Esophagus (tissue), 2 donors: ENCODE results near the gene GZMA. TPM values are rescaled to one million over a fixed set of nuclear protein-coding genes. Genes with fewer than 3 reads are reported as not detected.
"Not testable (repeated sequence)": the region's sequence is repeated elsewhere in the genome, so short reads cannot be mapped to it uniquely, and the experiment has no call there.

Experiments used
- H3K27ac ChIP-seq, 2 donors: one replicate each; pipeline ENCODE4 v1.5.1; 2013; ENCODE audit warnings: low read depth in 2 of 2, mild to moderate bottlenecking in 2 of 2, inconsistent platforms in 1 of 2, low read length in 1 of 2, moderate library complexity in 1 of 2
- H3K27me3 ChIP-seq, 2 donors: one replicate each; pipeline ENCODE4 v1.6.1; 2013; ENCODE audit warnings: low read length in 2 of 2, control low read depth in 1 of 2, mild to moderate bottlenecking in 1 of 2; ENCODE audit not compliant: insufficient read depth in 2 of 2, control insufficient read depth in 1 of 2
- H3K36me3 ChIP-seq, 2 donors: one replicate each; pipeline ENCODE4 v1.6.1; 2013; ENCODE audit warnings: low read length in 1 of 2; ENCODE audit not compliant: control insufficient read depth in 2 of 2, insufficient read depth in 2 of 2
- H3K4me1 ChIP-seq, 2 donors: one replicate each; pipeline ENCODE4 v1.6.1; 2013; ENCODE audit warnings: low read length in 1 of 2; ENCODE audit not compliant: control insufficient read depth in 2 of 2, insufficient read depth in 2 of 2
- H3K4me3 ChIP-seq, 2 donors: one replicate each; pipeline ENCODE4 v1.5.1; 2013; ENCODE audit warnings: low read length in 2 of 2, mild to moderate bottlenecking in 2 of 2, low read depth in 1 of 2, moderate library complexity in 1 of 2
- H3K9me3 ChIP-seq, 2 donors: one replicate each; pipeline ENCODE4 v1.6.1; 2013; ENCODE audit warnings: mild to moderate bottlenecking in 2 of 2, low read depth in 1 of 2, low read length in 1 of 2, moderate library complexity in 1 of 2; ENCODE audit not compliant: control insufficient read depth in 2 of 2, insufficient read depth in 1 of 2
- WGBS, 2 donors: extraction: QIAGEN DNeasy Blood & Tissue Kit; methylation state at CpG; one replicate each; pipeline ENCODE4 v1.1.7; 2013; 5-methylcytosine and 5-hydroxymethylcytosine counted together
- polyA plus RNA-seq, 2 donors: library from polyadenylated mRNA; stranded (reverse); fragments of 200-250 nt; gene quantifications; one replicate each; pipeline ENCODE4 v1.2.3, GENCODE V29; 2013
- donor health status: healthy with polysubstance abuse.
- donor health status: Bipolar disorder and iron deficiency.

GZMA gene
- polyA plus RNA-seq, 2 donors: 2.5 to 2.8 TPM

GRCh38 chr5:55104946-55105701 lies 2.7 kb downstream of the GZMA start:
- no peak overlapping the region for H3K4me3 ChIP-seq
- H3K27me3 ChIP-seq: no peaks in the 10 kb centered on the region
- no peak overlapping the region for H3K27ac ChIP-seq
- 77 to 79% methylated on average over 5 of the region's 5 CpGs for WGBS, 2 donors
- H3K9me3 ChIP-seq: no peaks in the 10 kb centered on the region
- no peaks in the 10 kb centered on the region for H3K36me3 ChIP-seq
- no peaks in the 10 kb centered on the region for H3K4me1 ChIP-seq

DNA sequence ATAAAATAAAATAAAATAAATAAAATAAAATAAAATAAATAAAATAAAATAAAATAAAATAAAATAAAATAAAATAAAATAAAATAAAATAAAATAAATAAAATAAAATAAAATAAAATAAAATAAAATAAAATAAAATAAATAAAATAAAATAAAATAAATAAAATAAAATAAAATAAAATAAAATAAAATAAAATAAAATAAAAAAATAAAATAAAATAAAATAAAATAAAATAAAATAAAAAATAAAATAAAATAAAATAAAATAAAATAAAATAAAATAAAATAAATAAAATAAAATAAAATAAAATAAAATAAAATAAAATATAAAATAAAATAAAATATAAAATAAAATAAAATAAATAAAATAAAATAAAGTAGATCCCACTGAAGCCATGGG lies 3.5 kb downstream of the GZMA start:
- not testable (repeated sequence) for H3K27ac ChIP-seq, H3K4me3 ChIP-seq, H3K9me3 ChIP-seq, H3K36me3 ChIP-seq, H3K4me1 ChIP-seq, H3K27me3 ChIP-seq

DNA sequence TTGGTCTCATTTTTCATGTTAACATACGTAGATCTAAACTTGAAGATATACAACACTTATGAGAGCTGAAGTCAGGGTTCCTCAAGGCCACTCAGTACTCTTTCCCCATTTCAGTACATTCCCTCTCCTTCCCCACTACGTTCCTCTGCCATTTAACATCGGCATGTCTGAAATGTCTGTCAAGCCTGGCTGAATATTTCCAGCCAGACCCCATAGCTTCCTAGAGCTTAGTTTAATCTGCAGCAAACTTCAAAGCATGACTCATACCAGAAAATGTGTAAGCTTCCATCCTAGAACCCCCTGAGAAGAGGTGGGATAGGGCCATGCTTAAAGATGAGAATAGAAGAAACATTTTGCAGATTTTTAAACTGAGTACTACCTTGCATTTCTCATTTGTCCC lies 6.2 kb downstream of the GZMA start:
- Histone ChIP-seq H3K27ac (no peak overlapping the region), H3K4me1 (no peaks in the 10 kb centered on the region), H3K36me3 (no peaks in the 10 kb centered on the region), H3K4me3 (no peak overlapping the region), H3K9me3 (no peaks in the 10 kb centered on the region), H3K27me3 (no peaks in the 10 kb centered on the region)
- 71 to 72% methylated on average over 3 of the region's 3 CpGs for WGBS, 2 donors

GRCh38 chr5:55110217-55110616 lies 7.8 kb downstream of the GZMA start:
- no peak overlapping the region for H3K4me3 ChIP-seq
- no peaks in the 10 kb centered on the region for H3K9me3 ChIP-seq
- no peak overlapping the region for H3K27ac ChIP-seq
- H3K27me3 ChIP-seq: no peaks in the 10 kb centered on the region
- H3K4me1 ChIP-seq: no peaks in the 10 kb centered on the region
- H3K36me3 ChIP-seq: no peaks in the 10 kb centered on the region
- WGBS, 2 donors: 58 to 69% methylated on average over 2 of the region's 2 CpGs

GRCh38 chr5:55113327-55113726 lies 10.9 kb downstream of the GZMA start:
- Histone ChIP-seq H3K4me3 (no peak overlapping the region), H3K9me3 (no peaks in the 10 kb centered on the region), H3K36me3 (no peaks in the 10 kb centered on the region), H3K4me1 (no peaks in the 10 kb centered on the region), H3K27ac (no peak overlapping the region), H3K27me3 (no peaks in the 10 kb centered on the region)

DNA sequence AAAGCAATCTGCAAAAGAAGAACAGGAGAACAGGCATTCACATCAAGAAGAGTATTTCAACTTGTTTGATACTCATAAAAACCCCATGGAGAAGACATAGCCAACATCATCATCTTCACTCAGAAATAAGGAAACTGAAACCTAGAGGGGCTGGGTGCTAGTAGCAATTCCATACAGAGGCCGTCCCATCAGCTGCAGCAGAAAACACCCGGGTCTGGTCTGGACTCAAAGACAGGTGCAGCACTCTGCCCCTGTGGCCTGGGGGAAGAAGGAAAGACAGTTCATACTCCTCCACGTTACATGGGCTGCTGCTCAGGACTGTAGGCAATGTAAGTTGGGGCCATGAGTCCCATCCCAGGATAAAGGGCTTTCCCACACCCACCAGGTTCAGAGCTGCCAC lies 11.6 kb downstream of the GZMA start:
- no peaks in the 10 kb centered on the region for H3K9me3 ChIP-seq

GRCh38 chr5:55123365-55123764 lies 20.9 kb downstream of the GZMA start:
- Histone ChIP-seq H3K4me1 (no peaks in the 10 kb centered on the region), H3K36me3 (no peaks in the 10 kb centered on the region), H3K4me3 (no peak overlapping the region), H3K9me3 (no peaks in the 10 kb centered on the region), H3K27ac (no peak overlapping the region), H3K27me3 (no peaks in the 10 kb centered on the region)
- WGBS, 2 donors: 68 to 71% methylated on average over 3 of the region's 3 CpGs

More for the DNA sequence above, 11.6 kb downstream of the GZMA start:
- Histone ChIP-seq H3K27me3 (no peaks in the 10 kb centered on the region), H3K4me1 (no peaks in the 10 kb centered on the region), H3K27ac (no peak overlapping the region), H3K4me3 (no peak overlapping the region), H3K36me3 (no peaks in the 10 kb centered on the region)
- WGBS, 2 donors: 78 to 84% methylated on average over 3 of the region's 3 CpGs

GRCh38 chr5:55134053-55134722 lies 31.7 kb downstream of the GZMA start:
- Histone ChIP-seq H3K27me3 (peaks cover 0 to 2% of the 10 kb centered on the region in 2 donors), H3K4me3 (no peak overlapping the region), H3K36me3 (no peaks in the 10 kb centered on the region), H3K27ac (no peak overlapping the region), H3K4me1 (no peaks in the 10 kb centered on the region), H3K9me3 (no peaks in the 10 kb centered on the region)
- WGBS, 2 donors: 55 to 57% methylated on average over 5 of the region's 5 CpGs

GRCh38 chr5:55136521-55136920 lies 34.1 kb downstream of the GZMA start:
- H3K27ac ChIP-seq: no peak overlapping the region
- H3K9me3 ChIP-seq: no peaks in the 10 kb centered on the region
- WGBS, 2 donors: 66% methylated on average over 3 of the region's 3 CpGs
- no peaks in the 10 kb centered on the region for H3K36me3 ChIP-seq
- H3K4me1 ChIP-seq: no peaks in the 10 kb centered on the region
- no peak overlapping the region for H3K4me3 ChIP-seq
- H3K27me3 ChIP-seq: no peaks in the 10 kb centered on the region
